ENCODE data around the gene DIS3L2. TPM values are rescaled to one million over a fixed set of nuclear protein-coding genes. Genes with fewer than 3 reads are reported as not detected.

Gene DIS3L2
- total and polyA plus RNA-seq, 2 experiments from 2014 or later: 9.3 to 15.6 TPM

DNA sequence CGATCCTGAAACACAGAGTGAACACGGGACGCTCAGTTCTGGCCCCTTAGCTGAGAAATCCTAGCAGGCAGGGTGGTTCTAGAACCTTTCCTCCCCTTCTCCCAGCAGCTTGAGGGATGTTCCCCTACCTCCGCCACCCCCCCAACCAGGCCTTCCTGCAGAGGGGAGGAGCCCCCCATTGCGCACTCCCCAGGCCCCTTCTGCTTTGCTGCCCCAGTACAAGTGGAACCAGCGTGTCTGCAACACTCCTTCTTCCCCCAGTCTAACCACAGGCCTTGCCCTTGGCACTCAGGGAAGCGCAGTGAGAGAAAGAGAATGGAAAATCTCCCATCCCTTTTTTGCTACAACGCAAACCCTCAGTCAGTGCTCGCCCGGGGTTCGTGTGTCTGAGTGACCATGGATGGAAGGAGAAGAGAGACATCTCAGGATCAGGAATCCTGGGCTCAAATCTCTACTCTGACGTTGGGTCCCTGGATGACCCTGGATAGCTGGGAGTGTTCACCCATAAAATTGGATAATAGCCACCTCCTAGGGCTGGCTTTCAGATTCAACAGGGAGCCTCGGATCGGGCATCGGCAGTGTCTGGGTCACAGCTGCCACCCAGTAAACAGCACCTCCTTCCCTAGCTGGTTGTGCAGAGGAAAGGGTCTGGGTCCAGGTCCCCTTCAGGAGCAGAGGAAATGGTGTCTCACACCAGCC, 39.1 kb upstream of the DIS3L2 start:
- Histone ChIP-seq H3K9ac (no peak overlapping the region), H3K27ac (no peak overlapping the region), H3K79me2 (ENCODE audit: insufficient read depth) (no peaks in the 10 kb centered on the region), H3K4me1 (ENCODE audit: insufficient read depth) (no peaks in the 10 kb centered on the region), H4K20me1 (ENCODE audit: insufficient read depth) (no peaks in the 10 kb centered on the region), H3F3A (ENCODE audit: insufficient read depth) (no peaks in the 10 kb centered on the region), H2AFZ (no peak overlapping the region), H3K4me2 (ENCODE audit: unreplicated experiment) (no peak overlapping the region), H3K9me3 (ENCODE audit: low read depth) (no peaks in the 10 kb centered on the region), H3K27me3 (replicated peaks; ENCODE audit: insufficient read depth) (peaks cover 16% of the 10 kb centered on the region), H3K36me3 (ENCODE audit: low read depth) (no peaks in the 10 kb centered on the region), H3K4me3 (no peak overlapping the region), H3K9me2 (ENCODE audit: insufficient read depth) (no peaks in the 10 kb centered on the region)
- TF ChIP-seq EZH2 (IDR thresholded peaks at IDR 0.05; ENCODE audit: insufficient read depth, poor library complexity, severe bottlenecking) (no peak), EZH2phosphoT487 (IDR thresholded peaks at IDR 0.05; ENCODE audit: insufficient read depth, low read depth) (no peak)
- WGBS, 2 experiments (ENCODE audit: low coverage in 1 of 2, low lambda C conversion rate in 2 of 2, missing lambda C conversion rate in 2 of 2): 63 to 67% methylated on average over 15 of the region's 15 CpGs
- in situ Hi-C loops (cut with MboI): loop anchor here (10.0 to 25.0 kb wide), 2 partner anchors 212 to 615 kb away; partner anchors contain the start of genes CHRND and CHRNG
- DNase-seq: no peak

DNA sequence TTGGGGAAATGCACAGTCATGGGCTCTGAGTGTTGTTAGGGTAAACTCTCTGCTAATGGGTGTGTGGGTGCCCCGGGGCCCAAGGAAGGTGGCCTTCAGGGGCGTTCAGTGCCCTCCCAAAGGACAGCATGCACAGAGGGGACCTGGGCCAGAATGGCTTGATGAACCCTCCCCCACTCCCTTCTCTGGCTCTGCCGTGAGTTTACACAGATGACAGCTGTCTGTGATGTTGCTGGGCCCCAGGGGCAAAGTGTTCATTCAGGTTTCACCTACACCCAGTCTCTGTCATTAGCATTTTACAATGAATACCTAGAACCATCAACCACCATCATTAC, 38.5 kb upstream of the DIS3L2 start:
- Histone ChIP-seq H3K79me2 (ENCODE audit: insufficient read depth) (no peaks in the 10 kb centered on the region), H3K27ac (no peak overlapping the region), H3F3A (ENCODE audit: insufficient read depth) (no peaks in the 10 kb centered on the region), H3K9me3 (ENCODE audit: low read depth) (no peaks in the 10 kb centered on the region), H3K4me1 (ENCODE audit: insufficient read depth) (no peaks in the 10 kb centered on the region), H3K9me2 (ENCODE audit: insufficient read depth) (no peaks in the 10 kb centered on the region), H3K36me3 (ENCODE audit: low read depth) (no peaks in the 10 kb centered on the region), H3K4me3 (no peak overlapping the region), H3K4me2 (ENCODE audit: unreplicated experiment) (no peak overlapping the region), H3K9ac (no peak overlapping the region), H4K20me1 (ENCODE audit: insufficient read depth) (no peaks in the 10 kb centered on the region), H3K27me3 (replicated peaks; ENCODE audit: insufficient read depth) (peaks cover 22% of the 10 kb centered on the region), H2AFZ (no peak overlapping the region)
- TF ChIP-seq EZH2phosphoT487 (IDR thresholded peaks at IDR 0.05; ENCODE audit: insufficient read depth, low read depth) (no peak), EZH2 (IDR thresholded peaks at IDR 0.05; ENCODE audit: insufficient read depth, poor library complexity, severe bottlenecking) (no peak)
- 39 to 59% methylated on average over 3 of the region's 3 CpGs for WGBS, 2 experiments (ENCODE audit: low coverage in 1 of 2, low lambda C conversion rate in 2 of 2, missing lambda C conversion rate in 2 of 2)
- DNase-seq: no peak
- in situ Hi-C loops (cut with MboI): loop anchor here (10.0 to 25.0 kb wide), 2 partner anchors 212 to 614 kb away; partner anchors contain the start of genes CHRND and CHRNG

DNA sequence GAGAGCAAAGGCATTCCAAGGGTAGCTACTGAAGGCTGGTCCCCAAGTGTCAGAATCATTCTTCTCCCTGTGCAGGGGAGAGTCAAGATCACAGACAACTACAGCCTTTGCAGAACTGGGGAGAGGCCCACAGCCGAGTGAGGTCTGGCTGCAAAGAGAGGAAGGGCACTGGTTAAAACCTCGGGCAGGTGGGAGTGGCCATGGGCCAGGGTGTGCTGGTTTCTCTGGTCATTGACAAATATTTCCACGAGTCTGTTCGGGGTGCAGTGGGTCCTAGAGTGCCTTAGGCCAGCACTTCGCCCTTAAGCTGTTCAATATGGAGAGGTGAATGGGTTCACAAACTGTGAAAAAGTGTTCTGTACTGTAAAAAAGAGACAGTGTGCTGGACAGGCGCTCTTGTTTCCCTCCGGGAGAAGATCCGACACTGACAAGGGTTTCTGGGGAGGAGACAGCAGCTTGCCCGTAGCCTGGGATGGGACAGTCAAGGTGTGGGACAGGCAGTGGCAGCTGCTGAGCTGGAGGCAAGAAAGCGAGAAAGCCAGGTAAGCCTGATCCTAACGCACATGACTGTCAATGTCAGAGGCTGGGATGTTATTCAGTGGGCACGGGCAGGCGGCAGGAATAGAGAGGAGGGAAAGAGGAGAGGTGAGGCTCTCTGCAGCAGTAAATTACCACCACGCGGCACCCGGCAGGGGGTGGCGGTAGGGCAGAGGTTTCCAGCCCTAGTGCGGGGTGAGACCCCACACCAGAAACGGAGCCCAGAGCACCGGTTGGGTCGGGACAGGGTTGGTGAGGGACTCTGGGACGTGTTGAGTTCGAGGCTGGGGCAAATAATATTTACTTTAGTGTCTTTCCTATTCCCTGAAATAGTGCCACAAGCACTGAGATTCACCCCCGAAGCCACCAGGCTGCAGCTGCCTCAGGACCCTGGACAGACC, 37.3 kb upstream of the DIS3L2 start:
- H3K79me2 ChIP-seq (ENCODE audit: insufficient read depth): no peaks in the 10 kb centered on the region
- in situ Hi-C loops (cut with MboI): loop anchor here (10.0 to 25.0 kb wide), 2 partner anchors 211 to 613 kb away; partner anchors contain the start of genes CHRND and CHRNG

DNA sequence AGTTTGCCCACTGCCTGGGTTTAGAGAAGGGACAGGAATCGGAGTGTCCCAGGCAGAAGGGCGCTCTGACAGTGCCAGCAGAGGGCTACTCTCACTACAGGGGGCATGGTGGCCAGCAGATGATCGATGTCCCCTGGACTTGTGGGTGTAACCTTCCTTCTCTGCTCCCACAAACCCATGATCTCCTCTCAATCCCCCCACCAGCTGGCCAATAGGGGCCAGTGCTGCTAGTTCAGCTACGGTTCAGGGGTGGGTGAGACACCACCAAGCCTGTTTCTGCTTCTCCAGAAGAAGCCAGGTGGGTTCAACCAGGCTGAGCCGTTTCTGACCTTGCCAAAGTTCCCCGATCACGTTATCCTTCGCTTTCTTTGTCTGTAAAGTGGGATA, 36.6 kb upstream of the DIS3L2 start:
- H3K27ac ChIP-seq: no peak overlapping the region
- H3K9ac ChIP-seq: no peak overlapping the region
- peaks cover 34% of the 10 kb centered on the region for H3K27me3 ChIP-seq (replicated peaks; ENCODE audit: insufficient read depth)
- no peak for TF ChIP-seq EZH2 (IDR thresholded peaks at IDR 0.05; ENCODE audit: insufficient read depth, poor library complexity, severe bottlenecking)
- no peak for TF ChIP-seq EZH2phosphoT487 (IDR thresholded peaks at IDR 0.05; ENCODE audit: insufficient read depth, low read depth)
- H4K20me1 ChIP-seq (ENCODE audit: insufficient read depth): no peaks in the 10 kb centered on the region
- H3K4me1 ChIP-seq (ENCODE audit: insufficient read depth): no peaks in the 10 kb centered on the region
- WGBS, 2 experiments (ENCODE audit: low coverage in 1 of 2, low lambda C conversion rate in 2 of 2, missing lambda C conversion rate in 2 of 2): 30 to 34% methylated on average over 8 of the region's 8 CpGs
- in situ Hi-C loops (cut with MboI): loop anchor here (10.0 to 25.0 kb wide), 2 partner anchors 210 to 612 kb away; partner anchors contain the start of genes CHRND and CHRNG
- H3K36me3 ChIP-seq (ENCODE audit: low read depth): no peaks in the 10 kb centered on the region
- H3K4me2 ChIP-seq (ENCODE audit: unreplicated experiment): peak overlapping the region; percentile 55
- no peak for DNase-seq
- peak overlapping the region; percentile 64 for H2AFZ ChIP-seq
- H3K4me3 ChIP-seq: peak overlapping the region; percentile 60; the same call in 1 of the 2 replicates
- H3K79me2 ChIP-seq (ENCODE audit: insufficient read depth): no peaks in the 10 kb centered on the region
- H3K9me2 ChIP-seq (ENCODE audit: insufficient read depth): no peaks in the 10 kb centered on the region
- H3K9me3 ChIP-seq (ENCODE audit: low read depth): no peaks in the 10 kb centered on the region
- no peaks in the 10 kb centered on the region for H3F3A ChIP-seq (ENCODE audit: insufficient read depth)

More for the DNA sequence above, 37.3 kb upstream of the DIS3L2 start:
- H3K27ac ChIP-seq: no peak overlapping the region
- DNase-seq: no peak
- no peaks in the 10 kb centered on the region for H3K4me1 ChIP-seq (ENCODE audit: insufficient read depth)
- H3F3A ChIP-seq (ENCODE audit: insufficient read depth): no peaks in the 10 kb centered on the region
- H3K36me3 ChIP-seq (ENCODE audit: low read depth): no peaks in the 10 kb centered on the region
- H3K4me2 ChIP-seq (ENCODE audit: unreplicated experiment): no peak overlapping the region
- no peak overlapping the region for H2AFZ ChIP-seq
- H3K4me3 ChIP-seq: no peak overlapping the region
- H3K9me3 ChIP-seq (ENCODE audit: low read depth): no peaks in the 10 kb centered on the region
- WGBS, 2 experiments (ENCODE audit: low coverage in 1 of 2, low lambda C conversion rate in 2 of 2, missing lambda C conversion rate in 2 of 2): 64% methylated on average over 24 of the region's 24 CpGs
- no peak overlapping the region for H3K9ac ChIP-seq
- TF ChIP-seq EZH2phosphoT487 (IDR thresholded peaks at IDR 0.05; ENCODE audit: insufficient read depth, low read depth) (no peak), EZH2 (IDR thresholded peaks at IDR 0.05; ENCODE audit: insufficient read depth, poor library complexity, severe bottlenecking) (no peak)
- no peaks in the 10 kb centered on the region for H3K9me2 ChIP-seq (ENCODE audit: insufficient read depth)
- peaks cover 31% of the 10 kb centered on the region for H3K27me3 ChIP-seq (replicated peaks; ENCODE audit: insufficient read depth)
- H4K20me1 ChIP-seq (ENCODE audit: insufficient read depth): no peaks in the 10 kb centered on the region
